ENCODE measurements around the gene CST9. TPM values are rescaled to one million over a fixed set of nuclear protein-coding genes. Genes with fewer than 3 reads are reported as not detected.

CST9 gene
- total and polyA plus RNA-seq, 10 of the 15 experiments (the other 5 are each of a cell fraction or from before 2014, with no cell fraction given), result not detected

DNA sequence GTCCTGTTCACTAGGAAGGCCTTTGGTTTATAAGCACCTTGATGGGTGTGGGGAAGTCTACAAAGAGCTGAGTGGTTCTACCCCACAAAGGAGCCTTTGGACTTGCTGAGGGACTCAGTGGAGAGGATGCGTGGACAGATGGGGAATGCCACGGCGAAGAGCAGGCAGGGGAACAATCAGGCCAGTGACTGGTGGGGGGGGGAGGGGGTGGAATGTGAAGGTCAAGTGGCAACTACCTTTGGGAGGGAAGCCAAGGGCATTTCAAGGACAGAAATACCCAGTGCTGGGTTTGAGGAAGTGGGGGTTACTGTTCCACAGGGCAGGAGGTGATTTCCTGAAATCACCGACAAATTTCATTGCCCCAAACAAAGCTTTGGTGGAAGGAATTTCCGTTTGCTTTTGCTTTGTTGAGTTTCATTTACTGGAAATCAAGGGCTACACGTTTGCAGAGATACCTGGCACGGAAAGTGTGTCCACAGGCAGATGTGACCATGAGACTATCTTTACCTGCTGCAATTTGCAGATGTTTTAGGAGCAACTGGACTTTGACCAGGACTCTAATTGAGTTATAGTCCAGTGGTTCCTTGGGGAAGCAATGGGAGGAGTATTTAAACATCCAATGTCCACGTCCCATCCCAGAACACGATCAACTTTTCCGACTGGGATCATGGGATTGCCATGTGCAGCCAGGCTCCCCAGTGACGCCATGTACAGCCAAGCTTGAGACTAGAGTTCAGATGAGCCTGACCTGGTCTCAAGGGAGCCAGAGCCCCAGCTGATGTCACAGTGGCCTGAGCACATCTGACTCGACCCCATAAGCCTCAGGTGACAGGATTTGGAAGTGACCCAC is 24.1 kb upstream of the CST9 start:
- Histone ChIP-seq H3K4me3 (no peak overlapping the region), H3K36me3 (ENCODE audit: control insufficient read depth in 2 of 2, insufficient read depth in 2 of 2, low read length in 1 of 2) (no peaks in the 10 kb centered on the region; a peak in 1 of 4 replicates), H3K27me3 (replicated peaks in 1 of 2; ENCODE audit: control insufficient read depth in 2 of 2, insufficient read depth in 2 of 2, low read length in 1 of 2) (no peaks in the 10 kb centered on the region), H3K27ac (ENCODE audit: control insufficient read depth, insufficient read depth) (no peak overlapping the region), H3K4me1 (ENCODE audit: control insufficient read depth, insufficient read depth, low read length) (peaks cover 22% of the 10 kb centered on the region), H3K4me2 (ENCODE audit: control insufficient read depth, insufficient read depth) (no peak overlapping the region), H3K9ac (ENCODE audit: control insufficient read depth, insufficient read depth, low read length) (no peak overlapping the region), H4K20me1 (ENCODE audit: control insufficient read depth, insufficient read depth) (no peaks in the 10 kb centered on the region; the same call in 1 of the 2 replicates), H3K9me3 (replicated peaks; ENCODE audit: control insufficient read depth, insufficient read depth, low read length) (no peaks in the 10 kb centered on the region), H2AFZ (ENCODE audit: control insufficient read depth, low read depth, low read length) (no peak overlapping the region; the same call in 1 of the 2 replicates), H3K79me2 (ENCODE audit: control insufficient read depth, insufficient read depth, low read length) (no peaks in the 10 kb centered on the region)
- no peak for ATAC-seq
- WGBS (ENCODE audit: insufficient coverage, insufficient replicate concordance, low lambda C conversion rate, missing lambda C conversion rate), result 30% methylated on average over 12 of the region's 12 CpGs
- ChIA-PET SMC1A (ENCODE audit: uncharacterized antibody, unreplicated experiment) (no interaction called here), CTCF (no interaction called here), POLR2A (no interaction called here), RAD21 (ENCODE audit: unreplicated experiment) (no interaction called here)
- BruUV-seq (replicated peaks), result no TSS peak
- intact Hi-C loops (cut with micrococcal nuclease; ENCODE audit: unreplicated experiment), result loop anchor here (5.0 kb wide), 1 partner anchor 267 kb away; the partner anchor contains the start of gene GZF1
- no peak for FAIRE-seq
- in situ Hi-C loops (cut with MboI), result no loop called here
- TF ChIP-seq, protein P1, sequence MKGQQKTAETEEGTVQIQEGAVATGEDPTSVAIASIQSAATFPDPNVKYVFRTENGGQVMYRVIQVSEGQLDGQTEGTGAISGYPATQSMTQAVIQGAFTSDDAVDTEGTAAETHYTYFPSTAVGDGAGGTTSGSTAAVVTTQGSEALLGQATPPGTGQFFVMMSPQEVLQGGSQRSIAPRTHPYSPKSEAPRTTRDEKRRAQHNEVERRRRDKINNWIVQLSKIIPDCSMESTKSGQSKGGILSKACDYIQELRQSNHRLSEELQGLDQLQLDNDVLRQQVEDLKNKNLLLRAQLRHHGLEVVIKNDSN (IDR thresholded peaks at IDR 0.05; ENCODE audit: borderline replicate concordance, extremely low read length, insufficient read depth, low read depth, low read length), result no peak
- TF ChIP-seq FOXM1 (IDR thresholded peaks at IDR 0.05; ENCODE audit: low read depth, low read length), result no peak
- TF ChIP-seq, protein P2, sequence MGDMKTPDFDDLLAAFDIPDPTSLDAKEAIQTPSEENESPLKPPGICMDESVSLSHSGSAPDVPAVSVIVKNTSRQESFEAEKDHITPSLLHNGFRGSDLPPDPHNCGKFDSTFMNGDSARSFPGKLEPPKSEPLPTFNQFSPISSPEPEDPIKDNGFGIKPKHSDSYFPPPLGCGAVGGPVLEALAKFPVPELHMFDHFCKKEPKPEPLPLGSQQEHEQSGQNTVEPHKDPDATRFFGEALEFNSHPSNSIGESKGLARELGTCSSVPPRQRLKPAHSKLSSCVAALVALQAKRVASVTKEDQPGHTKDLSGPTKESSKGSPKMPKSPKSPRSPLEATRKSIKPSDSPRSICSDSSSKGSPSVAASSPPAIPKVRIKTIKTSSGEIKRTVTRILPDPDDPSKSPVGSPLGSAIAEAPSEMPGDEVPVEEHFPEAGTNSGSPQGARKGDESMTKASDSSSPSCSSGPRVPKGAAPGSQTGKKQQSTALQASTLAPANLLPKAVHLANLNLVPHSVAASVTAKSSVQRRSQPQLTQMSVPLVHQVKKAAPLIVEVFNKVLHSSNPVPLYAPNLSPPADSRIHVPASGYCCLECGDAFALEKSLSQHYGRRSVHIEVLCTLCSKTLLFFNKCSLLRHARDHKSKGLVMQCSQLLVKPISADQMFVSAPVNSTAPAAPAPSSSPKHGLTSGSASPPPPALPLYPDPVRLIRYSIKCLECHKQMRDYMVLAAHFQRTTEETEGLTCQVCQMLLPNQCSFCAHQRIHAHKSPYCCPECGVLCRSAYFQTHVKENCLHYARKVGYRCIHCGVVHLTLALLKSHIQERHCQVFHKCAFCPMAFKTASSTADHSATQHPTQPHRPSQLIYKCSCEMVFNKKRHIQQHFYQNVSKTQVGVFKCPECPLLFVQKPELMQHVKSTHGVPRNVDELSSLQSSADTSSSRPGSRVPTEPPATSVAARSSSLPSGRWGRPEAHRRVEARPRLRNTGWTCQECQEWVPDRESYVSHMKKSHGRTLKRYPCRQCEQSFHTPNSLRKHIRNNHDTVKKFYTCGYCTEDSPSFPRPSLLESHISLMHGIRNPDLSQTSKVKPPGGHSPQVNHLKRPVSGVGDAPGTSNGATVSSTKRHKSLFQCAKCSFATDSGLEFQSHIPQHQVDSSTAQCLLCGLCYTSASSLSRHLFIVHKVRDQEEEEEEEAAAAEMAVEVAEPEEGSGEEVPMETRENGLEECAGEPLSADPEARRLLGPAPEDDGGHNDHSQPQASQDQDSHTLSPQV (IDR thresholded peaks at IDR 0.05), result no peak
- no peak for TF ChIP-seq KLF5 (IDR thresholded peaks at IDR 0.05; ENCODE audit: partially characterized antibody)
- no peak for TF ChIP-seq ZNF217 (IDR thresholded peaks at IDR 0.05)
- no peak for TF ChIP-seq STAT3 (IDR thresholded peaks at IDR 0.05; ENCODE audit: low read depth, low read length)
- no peak for TF ChIP-seq FOS (IDR thresholded peaks at IDR 0.05; ENCODE audit: borderline replicate concordance, extremely low read depth, insufficient read length)
- TF ChIP-seq GABPA (IDR thresholded peaks at IDR 0.05; ENCODE audit: low read depth), result no peak
- DNase-seq (ENCODE audit: low read depth, low spot score), result no peak
